WI38 (cell line): ENCODE data around the gene CLASP1.
"Not testable (repeated sequence)": the region's sequence is repeated elsewhere in the genome, so short reads cannot be mapped to it uniquely, and the experiment has no call there.

ENCODE experiments used
- H3K4me3 ChIP-seq: 2 replicates; pipeline ENCODE4 v1.5.1; 2011; ENCODE audit warnings: low read depth, mild to moderate bottlenecking, control low read depth, low read length
- CTCF ChIP-seq: IDR thresholded peaks from 2 replicates; pipeline ENCODE4 v1.5.1; 2012; ENCODE audit warnings: low read depth, mild to moderate bottlenecking, control low read depth, low read length

The CLASP1 gene

GRCh38 chr2:121376535-121377250 lies 272.6 kb downstream of the CLASP1 start:
- H3K4me3 ChIP-seq, result no peak overlapping the region
- no peak for TF ChIP-seq CTCF

- no peak for TF ChIP-seq CTCF
- H3K4me3 ChIP-seq, result no peak overlapping the region
Observed at GRCh38 chr2:121375621-121376159, 273.6 kb downstream of the CLASP1 start.

GRCh38 chr2:121374412-121375075 lies 274.7 kb downstream of the CLASP1 start:
- not testable (repeated sequence) for H3K4me3 ChIP-seq

- TF ChIP-seq CTCF, result no peak
Observed at GRCh38 chr2:121372721-121373353, 276.4 kb downstream of the CLASP1 start.

GRCh38 chr2:121372082-121372481 lies 277.2 kb downstream of the CLASP1 start:
- TF ChIP-seq CTCF, result no peak
- H3K4me3 ChIP-seq, result no peak overlapping the region

More at GRCh38 chr2:121372721-121373353, 276.4 kb downstream of the CLASP1 start:
- H3K4me3 ChIP-seq, result no peak overlapping the region

GRCh38 chr2:121368836-121369235 lies 280.4 kb downstream of the CLASP1 start:
- H3K4me3 ChIP-seq, result no peak overlapping the region
- TF ChIP-seq CTCF, result no peak

GRCh38 chr2:121368155-121368554 lies 281.1 kb downstream of the CLASP1 start:
- no peak for TF ChIP-seq CTCF
- H3K4me3 ChIP-seq, result no peak overlapping the region
